GM23338 (cell line): ENCODE measurements around the gene CDK5R2.

ENCODE experiments used
- CREB1 ChIP-seq: fragments of 250-450 bp; sonication (Bioruptor Pico); IDR thresholded peaks from 2 replicates; pipeline ENCODE4 v1.5.0; 2020; ENCODE audit warnings: low read depth, mild to moderate bottlenecking, moderate library complexity
- CTCF ChIP-seq, 2 experiments: fragments of 200-600 bp in 1 of 2; sonication (generic) in 1 of 2; conservative IDR thresholded peaks; 2 replicates each; pipeline versions ENCODE4 v1.5.1 to v1.6.1; 2016 to 2017; ENCODE audit warnings: antibody characterized with exemption in 2 of 2, low read depth in 2 of 2, mild to moderate bottlenecking in 2 of 2, moderate library complexity in 1 of 2
- EZH2 ChIP-seq: fragments of 200-600 bp; sonication (generic); IDR thresholded peaks from one replicate; pipeline ENCODE4 v1.8.0; 2017; ENCODE audit warnings: antibody characterized with exemption, mild to moderate bottlenecking, low read depth; ENCODE audit not compliant: unreplicated experiment
- EZH2phosphoT487 ChIP-seq: fragments of 200-600 bp; sonication (generic); IDR thresholded peaks from one replicate; pipeline ENCODE4 v1.8.1; 2018; ENCODE audit warnings: antibody characterized with exemption; ENCODE audit not compliant: unreplicated experiment
- JUNB ChIP-seq: IDR thresholded peaks from one replicate; pipeline ENCODE4 v1.6.1; 2016; ENCODE audit warnings: antibody characterized with exemption; ENCODE audit not compliant: unreplicated experiment
- NANOG ChIP-seq: IDR thresholded peaks from 2 replicates; pipeline ENCODE4 v1.6.1; 2016; ENCODE audit warnings: antibody characterized with exemption, borderline replicate concordance
- POLR2AphosphoS5 ChIP-seq: IDR thresholded peaks from 2 replicates; pipeline ENCODE4 v1.6.1; 2016; ENCODE audit warnings: antibody characterized with exemption, low read depth
- REST ChIP-seq: IDR thresholded peaks from one replicate; pipeline ENCODE4 v1.6.1; 2018; ENCODE audit warnings: antibody characterized with exemption; ENCODE audit not compliant: unreplicated experiment
- ZNF114 ChIP-seq: fragments of 250-450 bp; sonication (Bioruptor Pico); IDR thresholded peaks from 2 replicates; pipeline ENCODE4 v1.5.0; 2020; ENCODE audit warnings: mild to moderate bottlenecking, moderate library complexity

GRCh38 chr2:218920504-218920903 is 39.0 kb upstream of the CDK5R2 start:
- TF ChIP-seq CTCF (conservative IDR thresholded peaks at IDR 0.05; ENCODE audit: low read depth in 2 of 2) (no peak), CREB1 (no peak), NANOG (no peak), EZH2 (no peak), JUNB (no peak), POLR2AphosphoS5 (no peak), REST (no peak), EZH2phosphoT487 (no peak), ZNF114 (no peak)
